NT2/D1 (cell line): Measurements from ENCODE around the gene KIF13A.
"Not testable (repeated sequence)": the region's sequence is repeated elsewhere in the genome, so short reads cannot be mapped to it uniquely, and the experiment has no call there.

ENCODE experiments used
- DNase-seq: peaks from one replicate; pipeline ENCODE4 v3.0.0-alpha.2; 2011; ENCODE audit warnings: low read depth, low spot score
- H3K27me3 ChIP-seq: 2 replicates; pipeline ENCODE4 v1.6.0; 2011; ENCODE audit warnings: mild to moderate bottlenecking; ENCODE audit not compliant: insufficient read length, insufficient read depth
- H3K36me3 ChIP-seq: 2 replicates; pipeline ENCODE4 v1.6.1; 2011; ENCODE audit warnings: mild to moderate bottlenecking, low read length, mixed read lengths; ENCODE audit not compliant: insufficient read depth, insufficient read length
- H3K4me1 ChIP-seq: 2 replicates; pipeline ENCODE4 v1.5.1; 2011; ENCODE audit not compliant: insufficient read depth, insufficient read length
- H3K4me3 ChIP-seq: 2 replicates; pipeline ENCODE4 v1.5.1; 2011; ENCODE audit warnings: low read depth; ENCODE audit not compliant: insufficient read length
- H3K9ac ChIP-seq: 2 replicates; pipeline ENCODE4 v1.6.0; 2011; ENCODE audit warnings: low read depth; ENCODE audit not compliant: insufficient read length
- H3K9me3 ChIP-seq: 2 replicates; pipeline ENCODE4 v1.5.1; 2011; ENCODE audit warnings: mild to moderate bottlenecking, low read length; ENCODE audit not compliant: insufficient read depth
- SUZ12 ChIP-seq: IDR thresholded peaks from 2 replicates; pipeline ENCODE4 v1.6.1; 2011; ENCODE audit not compliant: insufficient read length, insufficient read depth; ENCODE audit errors: extremely low read depth
- YY1 ChIP-seq: IDR thresholded peaks from 2 replicates; pipeline ENCODE4 v1.6.1; 2011; ENCODE audit not compliant: insufficient read length, insufficient read depth
- ZNF274 ChIP-seq: IDR thresholded peaks from 2 replicates; pipeline ENCODE4 v1.6.1; 2011; ENCODE audit warnings: mild to moderate bottlenecking, low read depth, low read length

Gene KIF13A

GRCh38 chr6:17846762-17847161 is 140.7 kb downstream of the KIF13A start:
- H3K4me3 ChIP-seq, result no peak overlapping the region
- H3K36me3 ChIP-seq, result peaks cover 33% of the 10 kb centered on the region
- TF ChIP-seq SUZ12 (no peak), ZNF274 (no peak), YY1 (no peak)
- DNase-seq, result no peak
- no peaks in the 10 kb centered on the region for H3K27me3 ChIP-seq
- H3K4me1 ChIP-seq, result no peaks in the 10 kb centered on the region
- no peaks in the 10 kb centered on the region for H3K9me3 ChIP-seq
- no peak overlapping the region for H3K9ac ChIP-seq

GRCh38 chr6:17845598-17845997 is 141.8 kb downstream of the KIF13A start:
- Histone ChIP-seq H3K4me1 (no peaks in the 10 kb centered on the region), H3K9ac (no peak overlapping the region), H3K27me3 (no peaks in the 10 kb centered on the region), H3K9me3 (no peaks in the 10 kb centered on the region), H3K36me3 (peaks cover 26% of the 10 kb centered on the region), H3K4me3 (no peak overlapping the region)
- DNase-seq, result no peak
- TF ChIP-seq ZNF274 (no peak), SUZ12 (no peak), YY1 (no peak)

- peaks cover 19% of the 10 kb centered on the region for H3K36me3 ChIP-seq
- H3K4me3 ChIP-seq, H3K4me1 ChIP-seq: not testable (repeated sequence)
These were observed 142.5 kb downstream of the KIF13A start for GRCh38 chr6:17844967-17845366.

GRCh38 chr6:17842934-17843821 is 144.3 kb downstream of the KIF13A start:
- Histone ChIP-seq H3K27me3 (no peaks in the 10 kb centered on the region), H3K9ac (no peak overlapping the region), H3K9me3 (no peaks in the 10 kb centered on the region), H3K4me3 (no peak overlapping the region), H3K36me3 (peaks cover 10% of the 10 kb centered on the region), H3K4me1 (no peaks in the 10 kb centered on the region)
- DNase-seq, result no peak
- TF ChIP-seq YY1 (no peak), ZNF274 (no peak), SUZ12 (no peak)

More at GRCh38 chr6:17844967-17845366, 142.5 kb downstream of the KIF13A start:
- H3K27me3 ChIP-seq, DNase-seq, H3K9ac ChIP-seq, H3K9me3 ChIP-seq: not testable (repeated sequence)

- H3K4me3 ChIP-seq, result no peak overlapping the region
- no peaks in the 10 kb centered on the region for H3K9me3 ChIP-seq
- H3K27me3 ChIP-seq, result no peaks in the 10 kb centered on the region
- no peak for DNase-seq
- TF ChIP-seq YY1 (no peak), ZNF274 (no peak), SUZ12 (no peak)
- no peak overlapping the region for H3K9ac ChIP-seq
- peaks cover 11% of the 10 kb centered on the region for H3K36me3 ChIP-seq
- H3K4me1 ChIP-seq, result no peaks in the 10 kb centered on the region
These were observed 145.2 kb downstream of the KIF13A start for GRCh38 chr6:17842014-17842776.

- no peak overlapping the region for H3K4me3 ChIP-seq
- H3K36me3 ChIP-seq, result peaks cover 13% of the 10 kb centered on the region
- DNase-seq, result no peak
- H3K27me3 ChIP-seq, result no peaks in the 10 kb centered on the region
- H3K9ac ChIP-seq, result no peak overlapping the region
- H3K4me1 ChIP-seq, result no peaks in the 10 kb centered on the region
- no peaks in the 10 kb centered on the region for H3K9me3 ChIP-seq
- no peak for TF ChIP-seq SUZ12
- TF ChIP-seq YY1, result no peak
- TF ChIP-seq ZNF274, result no peak
These were observed 147.8 kb downstream of the KIF13A start for GRCh38 chr6:17839513-17840223.

GRCh38 chr6:17836293-17836692 is 151.1 kb downstream of the KIF13A start:
- H3K36me3 ChIP-seq, result peaks cover 15% of the 10 kb centered on the region
- H3K4me1 ChIP-seq, result no peaks in the 10 kb centered on the region
- no peaks in the 10 kb centered on the region for H3K9me3 ChIP-seq
- DNase-seq, result no peak
- H3K27me3 ChIP-seq, result no peaks in the 10 kb centered on the region
- no peak overlapping the region for H3K4me3 ChIP-seq
- no peak overlapping the region for H3K9ac ChIP-seq
- TF ChIP-seq ZNF274 (no peak), SUZ12 (no peak), YY1 (no peak)
